HG02938 (cell line): ENCODE results near the gene OIT3.

ENCODE experiments used
- ATAC-seq: cut with Tn5 transposase; IDR thresholded peaks from one replicate; pipeline ENCODE4 v1.9.1; 2021; ENCODE audit warnings: mild to moderate bottlenecking, moderate library complexity; ENCODE audit not compliant: unreplicated experiment

The OIT3 gene

GRCh38 chr10:72893136-72893798, at the start of gene OIT3:
TSS of gene OIT3 (plus strand) at chr10:72893739. CDS start at chr10:72893799, 60 bp downstream.
- ATAC-seq, result no peak

GRCh38 chr10:72846238-72846637, 47.3 kb upstream of the OIT3 start:
- ATAC-seq, result no peak

GRCh38 chr10:72847681-72848080, 45.9 kb upstream of the OIT3 start:
- ATAC-seq, result no peak

- no peak for ATAC-seq
Measured at GRCh38 chr10:72850861-72851260, 42.7 kb upstream of the OIT3 start.

GRCh38 chr10:72851509-72851908, 42.0 kb upstream of the OIT3 start:
- no peak for ATAC-seq

- no peak for ATAC-seq
Measured at GRCh38 chr10:72852508-72852907, 41.0 kb upstream of the OIT3 start.

GRCh38 chr10:72855129-72855528, 38.4 kb upstream of the OIT3 start:
- no peak for ATAC-seq

- no peak for ATAC-seq
Measured at GRCh38 chr10:72855790-72856189, 37.7 kb upstream of the OIT3 start.

GRCh38 chr10:72858067-72858466, 35.5 kb upstream of the OIT3 start:
- no peak for ATAC-seq

- no peak for ATAC-seq
Measured at GRCh38 chr10:72862957-72863356, 30.6 kb upstream of the OIT3 start.

- ATAC-seq, result no peak
Measured at GRCh38 chr10:72875250-72876055, 18.1 kb upstream of the OIT3 start.

GRCh38 chr10:72879245-72879644, 14.3 kb upstream of the OIT3 start:
- ATAC-seq, result no peak

GRCh38 chr10:72881291-72881690, 12.2 kb upstream of the OIT3 start:
- no peak for ATAC-seq

- no peak for ATAC-seq
Measured at GRCh38 chr10:72883861-72884260, 9.7 kb upstream of the OIT3 start.

GRCh38 chr10:72885953-72886352, 7.6 kb upstream of the OIT3 start:
- no peak for ATAC-seq

GRCh38 chr10:72886621-72887020, 6.9 kb upstream of the OIT3 start:
- no peak for ATAC-seq

GRCh38 chr10:72887043-72887442, 6.5 kb upstream of the OIT3 start:
- ATAC-seq, result no peak

- no peak for ATAC-seq
Measured at GRCh38 chr10:72888151-72888638, 5.3 kb upstream of the OIT3 start.

- ATAC-seq, result no peak
Measured at GRCh38 chr10:72889391-72889831, 4.1 kb upstream of the OIT3 start.

GRCh38 chr10:72890086-72890485, 3.5 kb upstream of the OIT3 start:
- no peak for ATAC-seq

- ATAC-seq, result no peak
Measured at GRCh38 chr10:72895236-72895850, 1.8 kb downstream of the OIT3 start.

- no peak for ATAC-seq
Measured at GRCh38 chr10:72898616-72899015, 5.1 kb downstream of the OIT3 start.
